NCI-H748 (cell line): ENCODE results near the gene MTHFR.

Source experiments
- DNase-seq: peaks from one replicate; lab custom pipeline; 2025; ENCODE audit not compliant: unreplicated experiment; lab: John Stamatoyannopoulos, UW

Gene MTHFR

DNA sequence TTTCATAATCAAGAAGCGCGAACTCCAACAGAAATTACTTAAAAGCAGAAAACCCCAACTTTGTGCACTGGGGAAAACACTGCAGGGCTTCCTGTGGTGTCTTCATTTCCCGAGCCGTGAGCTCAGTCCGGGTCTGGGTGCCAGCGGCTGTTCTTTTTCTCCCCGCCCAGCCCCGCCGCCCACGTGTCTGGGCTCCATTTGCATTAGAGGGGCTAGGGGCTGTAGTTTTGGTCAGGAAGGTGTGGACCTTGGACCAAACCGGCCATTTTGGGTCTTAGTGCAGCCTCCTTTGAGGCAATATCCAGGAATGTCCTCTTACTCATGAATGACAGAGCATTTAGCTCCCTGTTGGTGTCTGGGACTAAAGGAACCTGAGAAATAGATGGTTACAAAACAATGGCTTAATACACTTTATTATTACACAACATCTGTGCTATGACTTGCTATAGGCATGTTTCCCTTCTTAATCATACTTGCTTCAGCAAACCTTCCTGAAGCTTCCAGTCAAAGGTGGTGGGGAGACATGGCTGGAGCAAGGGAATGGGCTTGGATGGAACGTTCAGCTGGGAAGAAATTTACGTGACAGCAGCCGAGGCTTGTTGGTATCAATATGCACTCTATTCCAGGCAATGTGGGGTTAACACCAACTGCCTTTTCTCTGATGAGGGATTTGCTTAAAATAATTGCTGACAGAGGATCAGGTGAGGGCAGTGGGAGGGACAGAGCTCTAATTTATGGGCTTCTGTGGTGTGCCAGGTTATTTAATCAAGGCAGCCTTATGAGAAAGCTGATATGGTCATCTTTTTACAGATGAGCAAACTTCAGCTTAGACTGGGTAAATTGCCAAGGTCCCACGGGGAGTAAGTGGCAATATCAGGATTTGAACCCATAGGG, 68.8 kb downstream of the MTHFR start:
- peak; percentile 41 for DNase-seq

DNA sequence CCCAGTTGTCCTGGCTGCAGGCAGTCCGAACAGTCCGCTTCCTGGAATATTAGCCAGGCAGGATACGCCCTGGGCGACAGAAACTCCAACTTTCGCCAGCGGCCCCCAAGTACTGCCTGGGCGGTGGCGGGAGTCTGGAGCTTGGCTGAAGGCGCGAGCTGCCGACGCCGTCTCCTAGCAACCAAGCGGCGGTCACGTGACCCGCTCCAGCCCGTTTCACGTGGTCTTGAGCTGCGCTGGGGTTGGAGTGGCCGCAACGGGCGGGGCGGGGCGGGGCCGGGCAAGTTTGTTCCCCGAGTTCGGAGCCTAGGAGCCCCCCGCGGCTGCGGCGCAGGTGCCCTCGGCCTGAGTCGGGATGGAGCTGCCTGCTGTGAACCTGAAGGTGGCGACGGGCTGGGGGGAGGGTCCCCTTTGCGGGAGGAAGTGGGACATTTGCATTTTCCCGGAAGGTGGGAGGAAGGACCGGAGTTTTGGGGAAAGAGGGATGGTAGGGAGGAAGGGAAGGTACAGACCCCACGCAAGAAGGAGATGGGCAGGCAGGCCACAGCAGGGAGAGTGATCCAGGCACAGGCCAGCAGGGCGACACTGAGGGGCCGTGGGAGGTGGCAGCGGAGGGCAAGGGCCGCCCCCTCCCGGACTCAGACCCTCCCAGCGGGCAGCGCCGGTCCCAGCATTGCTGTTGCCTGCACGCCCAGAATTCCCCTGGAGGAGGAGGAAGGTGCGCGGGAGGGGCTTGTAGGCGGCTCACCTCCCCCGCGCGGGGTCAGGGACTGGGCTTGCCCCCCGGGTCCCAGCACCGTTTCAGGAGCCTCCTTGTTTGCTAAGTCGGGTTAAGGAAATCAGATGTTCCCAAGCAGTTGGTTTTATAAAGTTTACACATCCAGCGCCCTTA, 69.7 kb downstream of the MTHFR start, which contains the start of gene AGTRAP:
Gene AGTRAP, plus strand, starts transcription at position 283 of the 892 bp plus-strand sequence. Its CDS starts 73 bp downstream, at position 356.
- peak; percentile 92 for DNase-seq
